Neural progenitor cell (in vitro differentiated cells): ENCODE measurements around the gene ALAD. TPM values are rescaled to one million over a fixed set of nuclear protein-coding genes. Genes with fewer than 3 reads are reported as not detected.

Experiments
- DNase-seq: peaks from one replicate; pipeline ENCODE4 v3.0.0-alpha.2; 2016; ENCODE audit warnings: low spot score
- H2AFZ ChIP-seq: fragments of 200-600 bp; sonication (generic); replicated peaks from 2 replicates; pipeline ENCODE4 v1.6.1; 2016; ENCODE audit warnings: antibody characterized with exemption
- H3F3A ChIP-seq: fragments of 200-600 bp; sonication (generic); 2 replicates; pipeline ENCODE4 v1.6.1; 2016; ENCODE audit warnings: antibody characterized with exemption, low read depth
- H3K27ac ChIP-seq: fragments of 200-600 bp; sonication (generic); 2 replicates; pipeline ENCODE4 v1.5.1; 2016; ENCODE audit warnings: mild to moderate bottlenecking
- H3K27me3 ChIP-seq: fragments of 200-600 bp; sonication (generic); 2 replicates; pipeline ENCODE4 v1.6.1; 2016; ENCODE audit warnings: mild to moderate bottlenecking, moderate library complexity
- H3K36me3 ChIP-seq: fragments of 200-600 bp; sonication (generic); 2 replicates; pipeline ENCODE4 v1.5.1; 2016
- H3K4me1 ChIP-seq: fragments of 200-600 bp; sonication (generic); 2 replicates; pipeline ENCODE4 v1.6.1; 2016; ENCODE audit warnings: mixed run types
- H3K4me2 ChIP-seq: fragments of 200-600 bp; sonication (generic); 2 replicates; pipeline ENCODE4 v1.6.1; 2016
- H3K4me3 ChIP-seq: fragments of 200-600 bp; sonication (generic); 2 replicates; pipeline ENCODE4 v1.5.1; 2016
- H3K79me2 ChIP-seq: fragments of 200-600 bp; sonication (generic); 2 replicates; pipeline ENCODE4 v1.6.1; 2016; ENCODE audit warnings: low read depth
- H3K9ac ChIP-seq: fragments of 200-600 bp; sonication (generic); 2 replicates; pipeline ENCODE4 v1.6.1; 2016
- H3K9me3 ChIP-seq: fragments of 200-600 bp; sonication (generic); 2 replicates; pipeline ENCODE4 v1.5.1; 2016; ENCODE audit warnings: low read depth
- H4K20me1 ChIP-seq: fragments of 200-600 bp; sonication (generic); 2 replicates; pipeline ENCODE4 v1.6.1; 2016; ENCODE audit warnings: low read depth
- H3K27ac Mint-ChIP-seq: 3 replicates; pipeline ENCODE4 v1.8.0; 2021; ENCODE audit warnings: mixed read lengths
- H3K27me3 Mint-ChIP-seq: 2 replicates; pipeline ENCODE4 v1.8.0; 2022; ENCODE audit warnings: low read depth, mild to moderate bottlenecking, inconsistent platforms, moderate library complexity, mixed read lengths; ENCODE audit not compliant: insufficient read depth
- H3K36me3 Mint-ChIP-seq: 3 replicates; pipeline ENCODE4 v1.8.0; 2021; ENCODE audit warnings: mixed read lengths
- H3K4me1 Mint-ChIP-seq: 3 replicates; pipeline ENCODE4 v1.8.0; 2021; ENCODE audit warnings: mixed read lengths
- H3K4me3 Mint-ChIP-seq: 3 replicates; pipeline ENCODE4 v1.8.0; 2021; ENCODE audit warnings: mild to moderate bottlenecking, moderate library complexity, mixed read lengths
- H3K9me3 Mint-ChIP-seq: 3 replicates; pipeline ENCODE4 v1.8.0; 2020; ENCODE audit warnings: mixed read lengths
- EZH2 ChIP-seq: fragments of 200-600 bp; sonication (generic); IDR thresholded peaks from 2 replicates; pipeline ENCODE4 v1.6.1; 2017; ENCODE audit warnings: antibody characterized with exemption, mild to moderate bottlenecking, moderate library complexity
- EZH2phosphoT487 ChIP-seq: fragments of 200-600 bp; sonication (generic); IDR thresholded peaks from 2 replicates; pipeline ENCODE4 v1.6.1; 2017; ENCODE audit warnings: antibody characterized with exemption
- total RNA-seq: library from RNA; depleted of rRNA; stranded (reverse); fragments of >200 nt; gene quantifications from 2 replicates; pipeline ENCODE4 v1.2.3, GENCODE V29; 2015; ENCODE audit warnings: low replicate concordance
- TF ChIP-seq, protein P1 (sequence below): fragments of 200-600 bp; sonication (generic); IDR thresholded peaks from 2 replicates; pipeline ENCODE4 v1.5.1; 2017; ENCODE audit warnings: antibody characterized with exemption, mild to moderate bottlenecking

The ALAD gene
- total RNA-seq, 1 donor from 2014 or later = 17.4 TPM

DNA sequence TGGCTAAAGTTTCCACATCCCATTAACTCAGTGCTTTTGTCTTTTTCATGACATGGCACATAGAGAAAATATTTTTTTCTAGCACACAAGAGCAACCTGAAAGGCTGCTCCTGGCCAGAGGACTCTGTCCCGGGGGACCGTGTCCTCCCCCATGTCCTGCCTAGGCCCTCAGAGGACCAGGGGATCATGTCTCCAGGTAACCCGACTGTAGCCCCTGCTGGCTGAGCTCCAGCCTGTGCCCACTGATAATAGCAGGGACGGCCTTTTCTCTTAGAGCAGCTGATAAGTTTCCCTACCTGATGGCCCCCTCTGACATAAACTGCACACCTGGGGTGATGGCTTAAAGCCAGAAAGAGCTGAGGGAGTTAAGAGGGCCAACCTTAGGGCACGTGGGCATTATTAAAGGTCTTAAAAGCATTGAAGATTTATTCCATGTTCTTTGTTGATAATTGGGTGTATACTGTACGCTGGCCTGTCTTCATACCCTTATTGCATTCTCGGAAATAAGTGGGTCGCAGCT is 30.2 kb downstream of the ALAD start:
- Histone ChIP-seq H3K79me2 (no peaks in the 10 kb centered on the region), H3K9me3 (no peaks in the 10 kb centered on the region), H3K27me3 (no peaks in the 10 kb centered on the region), H4K20me1 (peaks cover 4% of the 10 kb centered on the region), H3F3A (no peaks in the 10 kb centered on the region), H2AFZ (no peak overlapping the region), H3K27ac (no peak overlapping the region), H3K36me3 (no peaks in the 10 kb centered on the region), H3K4me1 (no peaks in the 10 kb centered on the region), H3K4me3 (no peak overlapping the region), H3K9ac (no peak overlapping the region), H3K4me2 (no peak overlapping the region)
- Mint-ChIP-seq H3K36me3 (no peaks in the 10 kb centered on the region), H3K4me3 (no peak overlapping the region), H3K9me3 (no peaks in the 10 kb centered on the region), H3K27me3 (peaks cover 7% of the 10 kb centered on the region), H3K27ac (no peak overlapping the region), H3K4me1 (peaks cover 6% of the 10 kb centered on the region)
- DNase-seq = no peak
- TF ChIP-seq, protein P1, sequence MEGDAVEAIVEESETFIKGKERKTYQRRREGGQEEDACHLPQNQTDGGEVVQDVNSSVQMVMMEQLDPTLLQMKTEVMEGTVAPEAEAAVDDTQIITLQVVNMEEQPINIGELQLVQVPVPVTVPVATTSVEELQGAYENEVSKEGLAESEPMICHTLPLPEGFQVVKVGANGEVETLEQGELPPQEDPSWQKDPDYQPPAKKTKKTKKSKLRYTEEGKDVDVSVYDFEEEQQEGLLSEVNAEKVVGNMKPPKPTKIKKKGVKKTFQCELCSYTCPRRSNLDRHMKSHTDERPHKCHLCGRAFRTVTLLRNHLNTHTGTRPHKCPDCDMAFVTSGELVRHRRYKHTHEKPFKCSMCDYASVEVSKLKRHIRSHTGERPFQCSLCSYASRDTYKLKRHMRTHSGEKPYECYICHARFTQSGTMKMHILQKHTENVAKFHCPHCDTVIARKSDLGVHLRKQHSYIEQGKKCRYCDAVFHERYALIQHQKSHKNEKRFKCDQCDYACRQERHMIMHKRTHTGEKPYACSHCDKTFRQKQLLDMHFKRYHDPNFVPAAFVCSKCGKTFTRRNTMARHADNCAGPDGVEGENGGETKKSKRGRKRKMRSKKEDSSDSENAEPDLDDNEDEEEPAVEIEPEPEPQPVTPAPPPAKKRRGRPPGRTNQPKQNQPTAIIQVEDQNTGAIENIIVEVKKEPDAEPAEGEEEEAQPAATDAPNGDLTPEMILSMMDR = no peak
- no peak for TF ChIP-seq EZH2
- no peak for TF ChIP-seq EZH2phosphoT487

DNA sequence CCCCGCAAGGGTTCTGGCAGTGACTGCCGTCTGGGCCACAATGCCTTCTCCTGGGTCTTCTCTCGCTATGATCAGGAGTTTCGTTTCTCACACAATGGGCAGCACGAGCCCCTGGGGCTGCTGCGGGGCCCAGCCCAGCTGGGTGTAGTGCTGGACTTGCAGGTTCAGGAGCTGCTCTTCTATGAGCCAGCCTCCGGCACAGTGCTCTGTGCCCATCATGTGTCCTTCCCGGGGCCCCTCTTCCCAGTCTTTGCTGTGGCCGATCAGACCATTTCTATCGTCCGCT is 31.3 kb downstream of the ALAD start:
- Mint-ChIP-seq H3K9me3 (no peaks in the 10 kb centered on the region), H3K27me3 (peaks cover 7% of the 10 kb centered on the region), H3K4me1 (no peaks in the 10 kb centered on the region), H3K4me3 (no peak overlapping the region), H3K36me3 (no peaks in the 10 kb centered on the region), H3K27ac (no peak overlapping the region)
- Histone ChIP-seq H3K9ac (no peak overlapping the region), H3K27ac (no peak overlapping the region), H3K27me3 (no peaks in the 10 kb centered on the region), H3K4me1 (no peaks in the 10 kb centered on the region), H2AFZ (no peak overlapping the region), H3K9me3 (no peaks in the 10 kb centered on the region), H3K4me2 (no peak overlapping the region), H3K4me3 (no peak overlapping the region), H3K79me2 (no peaks in the 10 kb centered on the region), H3F3A (no peaks in the 10 kb centered on the region), H4K20me1 (no peaks in the 10 kb centered on the region), H3K36me3 (no peaks in the 10 kb centered on the region)
- no peak for DNase-seq
- TF ChIP-seq EZH2phosphoT487 = no peak
- TF ChIP-seq, protein P1 = no peak

DNA sequence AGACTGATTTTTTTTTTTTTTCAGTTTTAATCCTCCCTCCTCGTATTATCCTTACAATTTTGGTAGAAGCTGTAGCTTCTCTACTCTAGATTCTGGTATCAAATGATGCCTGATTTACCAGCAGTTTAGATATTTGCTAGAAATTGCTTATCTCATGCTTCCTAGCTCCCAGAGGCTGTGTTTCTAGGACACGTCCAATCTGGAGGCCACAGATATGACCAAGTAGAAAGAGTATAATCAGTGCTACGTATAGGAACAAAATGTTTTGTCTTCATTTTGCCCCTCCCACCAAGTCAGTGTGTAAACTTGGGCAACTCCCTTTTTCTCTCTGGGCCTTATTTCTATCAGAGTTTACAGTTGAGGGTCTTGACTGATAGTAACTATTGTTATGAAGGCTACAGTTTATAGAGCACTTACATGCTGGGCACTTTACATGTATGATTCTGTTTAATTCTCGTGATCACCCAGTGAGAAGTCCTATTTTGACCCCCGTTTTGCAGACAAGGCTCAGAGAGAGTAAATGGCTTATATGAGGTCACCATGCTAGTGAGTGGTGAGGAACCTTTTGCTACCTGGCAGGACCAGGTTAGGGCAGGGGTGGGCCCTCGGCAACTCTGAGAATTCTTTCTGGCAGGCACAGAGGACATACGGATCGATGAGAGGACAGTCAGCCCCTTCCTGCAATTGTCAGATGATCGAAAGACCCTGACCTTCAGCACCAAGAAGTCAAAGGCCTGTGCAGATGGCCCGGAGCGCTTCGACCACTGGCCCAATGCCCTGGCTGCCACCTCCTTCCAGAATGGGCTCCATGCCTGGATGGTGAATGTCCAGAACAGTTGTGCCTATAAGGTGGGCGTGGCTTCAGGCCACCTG is 31.9 kb downstream of the ALAD start:
- Mint-ChIP-seq H3K27me3 (peaks cover 7% of the 10 kb centered on the region), H3K4me3 (no peak overlapping the region), H3K36me3 (no peaks in the 10 kb centered on the region), H3K4me1 (peaks cover 2% of the 10 kb centered on the region), H3K27ac (no peak overlapping the region), H3K9me3 (no peaks in the 10 kb centered on the region)
- no peaks in the 10 kb centered on the region for H3F3A ChIP-seq
- H3K79me2 ChIP-seq = no peaks in the 10 kb centered on the region
- H4K20me1 ChIP-seq = no peaks in the 10 kb centered on the region
- H3K4me1 ChIP-seq = no peaks in the 10 kb centered on the region
- no peak for DNase-seq
- no peak for TF ChIP-seq EZH2phosphoT487
- TF ChIP-seq EZH2 = no peak
- TF ChIP-seq, protein P1 = no peak
- no peak overlapping the region for H3K9ac ChIP-seq
- H3K27me3 ChIP-seq = no peaks in the 10 kb centered on the region
- no peaks in the 10 kb centered on the region for H3K9me3 ChIP-seq
- no peak overlapping the region for H3K4me3 ChIP-seq
- H3K36me3 ChIP-seq = no peaks in the 10 kb centered on the region
- no peak overlapping the region for H2AFZ ChIP-seq
- H3K4me2 ChIP-seq = no peak overlapping the region
- no peak overlapping the region for H3K27ac ChIP-seq
